ENCODE measurements around the gene SGIP1. TPM values are rescaled to one million over a fixed set of nuclear protein-coding genes. Genes with fewer than 3 reads are reported as not detected.

SGIP1 gene
- total and polyA plus RNA-seq, 2 of the 8 experiments (the other 6 are each of a cell fraction or from before 2014, with no cell fraction given): 1.4 to 2.1 TPM

DNA sequence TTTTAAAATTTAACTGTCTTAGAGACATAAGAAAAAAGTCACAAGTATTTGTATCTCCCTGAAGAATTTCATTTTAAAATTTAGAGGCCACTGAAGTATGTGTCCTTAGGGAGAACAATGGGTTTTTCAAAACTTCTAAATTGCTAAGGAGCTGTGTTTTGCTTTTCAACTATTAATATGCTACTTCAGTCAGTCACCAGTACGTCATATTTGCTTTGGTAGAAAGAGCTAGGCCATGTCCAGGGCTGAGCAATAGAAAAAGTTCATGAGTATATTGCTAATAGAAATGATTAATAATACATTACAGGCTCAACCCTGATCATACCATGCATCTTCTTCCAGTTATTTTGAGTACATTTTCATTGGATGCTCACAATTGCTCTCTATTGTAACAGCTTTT is 1.7 kb upstream of the SGIP1 start:
- peak overlapping the region; percentile 47 for H2AFZ ChIP-seq (ENCODE audit: low read length)
- H3K9me3 ChIP-seq (ENCODE audit: insufficient read depth in 2 of 2, low read depth in 1 of 2, low read length in 1 of 2): no peaks in the 10 kb centered on the region
- FAIRE-seq (no peak), DNase-seq (ENCODE audit: low read depth in 1 of 2, low spot score in 2 of 2) (no peak)
- H3K23me2 ChIP-seq (ENCODE audit: low read depth, low read length): peaks cover 7% of the 10 kb centered on the region
- peak overlapping the region in 1 of 4 experiments; percentile 77; a peak in 1 of 8 replicates for H3K4me3 ChIP-seq (ENCODE audit: extremely low read depth in 1 of 4, insufficient read depth in 2 of 4, low read depth in 3 of 4, low read length in 4 of 4)
- no peaks in the 10 kb centered on the region for H4K20me1 ChIP-seq (replicated peaks in 1 of 2; ENCODE audit: control insufficient read depth in 1 of 2, insufficient read depth in 2 of 2, low read length in 2 of 2)
- H4K91ac ChIP-seq (replicated peaks; ENCODE audit: insufficient read length, low read length): no peak overlapping the region
- no peak overlapping the region for H3K9ac ChIP-seq (replicated peaks in 1 of 4; ENCODE audit: extremely low read depth in 1 of 4, low read depth in 3 of 4, low read length in 3 of 4)
- no peak overlapping the region for H2BK5ac ChIP-seq (ENCODE audit: low read depth, low read length)
- H3K14ac ChIP-seq (ENCODE audit: insufficient read length): no peak overlapping the region
- H3K23ac ChIP-seq (ENCODE audit: insufficient read length): no peak overlapping the region
- no peak overlapping the region for H2BK20ac ChIP-seq (ENCODE audit: low read length)
- peaks cover 0 to 6% (median 3%) of the 10 kb centered on the region in 4 experiments; a peak in 6 of 7 replicates for H3K4me1 ChIP-seq (replicated peaks in 1 of 4; ENCODE audit: control insufficient read depth in 3 of 4, insufficient read depth in 4 of 4, low read length in 3 of 4)
- no peak overlapping the region for H3K56ac ChIP-seq (replicated peaks; ENCODE audit: insufficient read length, low read depth, low read length)
- H2AK5ac ChIP-seq (ENCODE audit: low read depth, low read length): no peak overlapping the region
- no peak overlapping the region for H2BK12ac ChIP-seq (ENCODE audit: low read depth, low read length)
- H4K5ac ChIP-seq (ENCODE audit: insufficient read length, low read depth, low read length): no peak overlapping the region
- no peak overlapping the region for H2BK15ac ChIP-seq (ENCODE audit: low read length)
- CTCF ChIA-PET (ENCODE audit: partially characterized antibody): interaction anchor here (0.8 to 1.3 kb wide), 5 partner anchors 12 to 576 kb away, joined by 3 to 7 read pairs (median 4); no protein-coding TSS in a partner anchor
- H3K27me3 ChIP-seq (replicated peaks in 1 of 4; ENCODE audit: control insufficient read depth in 3 of 4, extremely low read depth in 1 of 4, insufficient read depth in 3 of 4, low read length in 3 of 4): peaks cover 1 to 16% (median 7%) of the 10 kb centered on the region in 4 experiments
- no peak overlapping the region for H2BK120ac ChIP-seq (replicated peaks; ENCODE audit: low read depth, low read length)
- no peak overlapping the region for H3K18ac ChIP-seq (ENCODE audit: extremely low read depth, low read length)
- H3K27ac ChIP-seq (ENCODE audit: low read depth, low read length): no peak overlapping the region
- 100% methylated on average over 1 of the region's 1 CpG; no CpG with 5 or more reads in 1 of the 2 experiments for WGBS, 2 experiments (ENCODE audit: extremely low coverage in 1 of 2, insufficient coverage in 1 of 2, insufficient read length in 1 of 2, insufficient replicate concordance in 2 of 2, low coverage in 1 of 2, low lambda C conversion rate in 2 of 2, missing lambda C conversion rate in 1 of 2)
- H3K4me2 ChIP-seq (ENCODE audit: insufficient read depth in 1 of 2, low read depth in 2 of 2, low read length in 2 of 2): peak overlapping the region; percentile 84; a peak in 2 of 4 replicates
- H3K79me1 ChIP-seq (ENCODE audit: low read depth, low read length): no peaks in the 10 kb centered on the region
- POLR2A ChIA-PET (ENCODE audit: partially characterized antibody): interaction anchor here (0.7 kb wide), 1 partner anchor 28 kb away, joined by 3 read pairs; no protein-coding TSS in a partner anchor
- no peaks in the 10 kb centered on the region for H3K36me3 ChIP-seq (ENCODE audit: control insufficient read depth in 2 of 4, insufficient read depth in 4 of 4, low read length in 3 of 4)
- no peak overlapping the region for H4K8ac ChIP-seq (ENCODE audit: extremely low read depth, insufficient read depth, low read length)
- H3K4ac ChIP-seq (replicated peaks; ENCODE audit: insufficient read length, low read depth, low read length): no peak overlapping the region
- no peaks in the 10 kb centered on the region for H3K79me2 ChIP-seq (ENCODE audit: control insufficient read depth in 1 of 2, insufficient read depth in 2 of 2, low read length in 2 of 2)
- TF ChIP-seq, protein P1, sequence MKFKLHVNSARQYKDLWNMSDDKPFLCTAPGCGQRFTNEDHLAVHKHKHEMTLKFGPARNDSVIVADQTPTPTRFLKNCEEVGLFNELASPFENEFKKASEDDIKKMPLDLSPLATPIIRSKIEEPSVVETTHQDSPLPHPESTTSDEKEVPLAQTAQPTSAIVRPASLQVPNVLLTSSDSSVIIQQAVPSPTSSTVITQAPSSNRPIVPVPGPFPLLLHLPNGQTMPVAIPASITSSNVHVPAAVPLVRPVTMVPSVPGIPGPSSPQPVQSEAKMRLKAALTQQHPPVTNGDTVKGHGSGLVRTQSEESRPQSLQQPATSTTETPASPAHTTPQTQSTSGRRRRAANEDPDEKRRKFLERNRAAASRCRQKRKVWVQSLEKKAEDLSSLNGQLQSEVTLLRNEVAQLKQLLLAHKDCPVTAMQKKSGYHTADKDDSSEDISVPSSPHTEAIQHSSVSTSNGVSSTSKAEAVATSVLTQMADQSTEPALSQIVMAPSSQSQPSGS (IDR thresholded peaks at IDR 0.05; ENCODE audit: low read length): no peak
- no peak for TF ChIP-seq EGR1 (IDR thresholded peaks at IDR 0.05; ENCODE audit: borderline replicate concordance, low read depth, low read length)
- TF ChIP-seq NANOG (IDR thresholded peaks at IDR 0.05; ENCODE audit: insufficient read depth, low read depth, low read length, poor library complexity, severe bottlenecking): no peak
- TF ChIP-seq, protein P2, sequence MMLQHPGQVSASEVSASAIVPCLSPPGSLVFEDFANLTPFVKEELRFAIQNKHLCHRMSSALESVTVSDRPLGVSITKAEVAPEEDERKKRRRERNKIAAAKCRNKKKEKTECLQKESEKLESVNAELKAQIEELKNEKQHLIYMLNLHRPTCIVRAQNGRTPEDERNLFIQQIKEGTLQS (IDR thresholded peaks at IDR 0.05; ENCODE audit: insufficient read depth, low read depth, low read length): no peak
- TF ChIP-seq RAD21 (IDR thresholded peaks at IDR 0.05 in 1 of 2, conservative IDR thresholded peaks at IDR 0.05 in 1 of 2; ENCODE audit: low read depth in 2 of 2, low read length in 2 of 2): no peak
- TF ChIP-seq CHD2 (IDR thresholded peaks at IDR 0.05; ENCODE audit: low read length): no peak
- no peak for TF ChIP-seq GABPA (IDR thresholded peaks at IDR 0.05; ENCODE audit: borderline replicate concordance, insufficient read depth, low read length)
- TF ChIP-seq POLR2A (IDR thresholded peaks at IDR 0.05; ENCODE audit: control extremely low read depth in 1 of 2, low read depth in 2 of 2, low read length in 2 of 2): no peak
- no peak for TF ChIP-seq ZNF274 (IDR thresholded peaks at IDR 0.05; ENCODE audit: borderline replicate concordance, extremely low read depth, low read length)
- TF ChIP-seq, protein P3, sequence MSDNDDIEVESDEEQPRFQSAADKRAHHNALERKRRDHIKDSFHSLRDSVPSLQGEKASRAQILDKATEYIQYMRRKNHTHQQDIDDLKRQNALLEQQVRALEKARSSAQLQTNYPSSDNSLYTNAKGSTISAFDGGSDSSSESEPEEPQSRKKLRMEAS (IDR thresholded peaks at IDR 0.05): no peak
- no peak for TF ChIP-seq BACH1 (IDR thresholded peaks at IDR 0.05; ENCODE audit: low read length)
